H1 (cell line): ENCODE results near the gene GPR25. TPM values are rescaled to one million over a fixed set of nuclear protein-coding genes. Genes with fewer than 3 reads are reported as not detected.

Experiments used
- JUND ChIP-seq: IDR thresholded peaks from 2 replicates; pipeline ENCODE4 v1.6.1; 2011; ENCODE audit warnings: mild to moderate bottlenecking, improper control_type of control experiment, low read length
- polyA plus RNA-seq, 7 experiments: library from polyadenylated mRNA; depleted of rRNA in 3 of 7; stranded (reverse) in 5 of 7; unstranded in 2 of 7; fragments of >200 nt in 5 of 7; fragments of 200-250 nt in 2 of 7; gene quantifications; 1 replicate in 5 of 7; 2 replicates in 1 of 7; 4 replicates in 1 of 7; pipeline versions ENCODE4 v1.2.1 to v1.2.3, GENCODE V29; 2011 to 2013; ENCODE audit warnings: missing spikeins in 2 of 7, mixed read lengths in 2 of 7
- total RNA-seq: library from RNA; stranded (reverse); fragmentation: NEBNext Ultra II Directional; extraction: Animal tissue kit (Norgen Biotek cat#: 25700); gene quantifications from 2 replicates; pipeline ENCODE4 v1.2.1, GENCODE V29; 2021

The GPR25 gene
- total and polyA plus RNA-seq, 2 of the 8 experiments (the other 6 are each of a cell fraction or from before 2014, with no cell fraction given), result not detected

GRCh38 chr1:200890027-200890426, 17.2 kb downstream of the GPR25 start (continued):
- TF ChIP-seq JUND, result no peak
